Measurements from ENCODE around the gene COQ8A.

COQ8A gene

GRCh38 chr1:227003165-227003564 lies 63.1 kb downstream of the COQ8A start:
- no peak for DNase-seq
- H3K27me3 Mint-ChIP-seq (ENCODE audit: low read depth, poor library complexity): no peaks in the 10 kb centered on the region
- no peak overlapping the region for H3K27ac Mint-ChIP-seq
- no peaks in the 10 kb centered on the region for H3K4me1 Mint-ChIP-seq
- H3K36me3 Mint-ChIP-seq (ENCODE audit: low read depth): peaks cover 50% of the 10 kb centered on the region
- H3K9me3 Mint-ChIP-seq: peaks cover 20% of the 10 kb centered on the region
- TF ChIP-seq, protein P1, sequence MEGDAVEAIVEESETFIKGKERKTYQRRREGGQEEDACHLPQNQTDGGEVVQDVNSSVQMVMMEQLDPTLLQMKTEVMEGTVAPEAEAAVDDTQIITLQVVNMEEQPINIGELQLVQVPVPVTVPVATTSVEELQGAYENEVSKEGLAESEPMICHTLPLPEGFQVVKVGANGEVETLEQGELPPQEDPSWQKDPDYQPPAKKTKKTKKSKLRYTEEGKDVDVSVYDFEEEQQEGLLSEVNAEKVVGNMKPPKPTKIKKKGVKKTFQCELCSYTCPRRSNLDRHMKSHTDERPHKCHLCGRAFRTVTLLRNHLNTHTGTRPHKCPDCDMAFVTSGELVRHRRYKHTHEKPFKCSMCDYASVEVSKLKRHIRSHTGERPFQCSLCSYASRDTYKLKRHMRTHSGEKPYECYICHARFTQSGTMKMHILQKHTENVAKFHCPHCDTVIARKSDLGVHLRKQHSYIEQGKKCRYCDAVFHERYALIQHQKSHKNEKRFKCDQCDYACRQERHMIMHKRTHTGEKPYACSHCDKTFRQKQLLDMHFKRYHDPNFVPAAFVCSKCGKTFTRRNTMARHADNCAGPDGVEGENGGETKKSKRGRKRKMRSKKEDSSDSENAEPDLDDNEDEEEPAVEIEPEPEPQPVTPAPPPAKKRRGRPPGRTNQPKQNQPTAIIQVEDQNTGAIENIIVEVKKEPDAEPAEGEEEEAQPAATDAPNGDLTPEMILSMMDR (IDR thresholded peaks at IDR 0.05): no peak
- no peak overlapping the region for H3K4me3 Mint-ChIP-seq

- Mint-ChIP-seq H3K4me1 (no peaks in the 10 kb centered on the region), H3K27ac (no peak overlapping the region), H3K4me3 (no peak overlapping the region), H3K36me3 (ENCODE audit: low read depth) (peaks cover 33% of the 10 kb centered on the region), H3K27me3 (ENCODE audit: low read depth, poor library complexity) (no peaks in the 10 kb centered on the region), H3K9me3 (peaks cover 7% of the 10 kb centered on the region)
- no peak for DNase-seq
- TF ChIP-seq, protein P1 (IDR thresholded peaks at IDR 0.05): no peak
Measured at GRCh38 chr1:227004796-227005195, 64.7 kb downstream of the COQ8A start.

GRCh38 chr1:227006226-227006796 lies 66.2 kb downstream of the COQ8A start:
- Mint-ChIP-seq H3K4me3 (no peak overlapping the region), H3K4me1 (no peaks in the 10 kb centered on the region), H3K27ac (no peak overlapping the region), H3K36me3 (ENCODE audit: low read depth) (peaks cover 27% of the 10 kb centered on the region), H3K27me3 (ENCODE audit: low read depth, poor library complexity) (no peaks in the 10 kb centered on the region), H3K9me3 (no peaks in the 10 kb centered on the region)
- DNase-seq: no peak
- TF ChIP-seq, protein P1 (IDR thresholded peaks at IDR 0.05): no peak

- H3K4me1 Mint-ChIP-seq: no peaks in the 10 kb centered on the region
- no peak for DNase-seq
- peaks cover 6% of the 10 kb centered on the region for H3K36me3 Mint-ChIP-seq (ENCODE audit: low read depth)
- H3K4me3 Mint-ChIP-seq: no peak overlapping the region
- no peak overlapping the region for H3K27ac Mint-ChIP-seq
- H3K9me3 Mint-ChIP-seq: no peaks in the 10 kb centered on the region
- no peaks in the 10 kb centered on the region for H3K27me3 Mint-ChIP-seq (ENCODE audit: low read depth, poor library complexity)
- TF ChIP-seq, protein P1 (IDR thresholded peaks at IDR 0.05): no peak
Measured at GRCh38 chr1:227009937-227010336, 69.8 kb downstream of the COQ8A start.

DNA sequence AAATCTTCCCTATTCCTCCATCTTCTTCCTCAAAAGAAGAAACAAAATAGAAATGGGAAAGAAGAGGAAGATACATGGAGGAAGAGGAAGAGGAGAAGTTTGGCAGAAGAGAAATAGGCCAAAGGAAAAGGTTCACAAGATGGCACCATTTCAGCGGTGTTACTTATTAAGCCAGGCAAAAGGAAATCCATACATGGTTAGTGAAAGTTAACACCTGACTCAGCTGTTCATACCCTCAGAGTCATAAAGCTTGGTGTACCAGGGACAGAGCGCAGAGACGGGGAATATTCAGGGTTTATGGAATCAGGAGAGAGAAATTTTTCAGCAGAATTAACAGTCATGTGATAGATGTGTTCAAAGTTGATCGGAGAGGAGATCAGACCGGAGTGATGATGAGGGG lies 70.6 kb downstream of the COQ8A start:
- Mint-ChIP-seq H3K27me3 (ENCODE audit: low read depth, poor library complexity) (no peaks in the 10 kb centered on the region), H3K27ac (no peak overlapping the region), H3K4me3 (no peak overlapping the region), H3K4me1 (no peaks in the 10 kb centered on the region), H3K9me3 (no peaks in the 10 kb centered on the region), H3K36me3 (ENCODE audit: low read depth) (peaks cover 10% of the 10 kb centered on the region)
- DNase-seq: no peak
- TF ChIP-seq, protein P1 (IDR thresholded peaks at IDR 0.05): no peak

GRCh38 chr1:227016990-227017389 lies 76.9 kb downstream of the COQ8A start:
- Mint-ChIP-seq H3K27me3 (ENCODE audit: low read depth, poor library complexity) (no peaks in the 10 kb centered on the region), H3K4me1 (no peaks in the 10 kb centered on the region), H3K36me3 (ENCODE audit: low read depth) (peaks cover 63% of the 10 kb centered on the region), H3K27ac (no peak overlapping the region), H3K4me3 (no peak overlapping the region), H3K9me3 (peaks cover 32% of the 10 kb centered on the region)
- DNase-seq: no peak
- TF ChIP-seq, protein P1 (IDR thresholded peaks at IDR 0.05): no peak
